ENCODE measurements around the gene LIMS1.
A peak's percentile ranks its signal among the peaks of the same experiment; 100 is the strongest.
"Not testable (repeated sequence)": the region's sequence is repeated elsewhere in the genome, so short reads cannot be mapped to it uniquely, and the experiment has no call there.

Gene LIMS1

DNA sequence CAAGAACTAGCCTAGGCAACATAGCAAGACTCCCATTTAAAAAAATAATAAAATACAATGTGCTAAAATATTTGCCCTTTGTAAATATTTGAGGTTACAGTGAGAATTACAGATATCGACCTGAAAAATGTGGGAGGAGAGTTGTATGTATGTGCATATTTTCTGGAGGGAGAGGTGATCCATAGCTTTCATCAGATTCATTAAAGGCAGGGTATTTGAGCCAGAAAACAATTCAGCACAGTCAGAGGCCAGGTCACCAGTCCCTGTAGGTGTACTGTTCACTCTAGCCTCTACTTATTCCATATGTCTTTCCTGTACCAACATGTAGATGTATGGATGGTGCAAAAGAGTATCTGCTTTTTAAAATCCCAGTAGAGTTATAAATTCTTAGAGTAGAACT, 136.0 kb downstream of the LIMS1 start:
- not testable (repeated sequence) for DNase-seq

DNA sequence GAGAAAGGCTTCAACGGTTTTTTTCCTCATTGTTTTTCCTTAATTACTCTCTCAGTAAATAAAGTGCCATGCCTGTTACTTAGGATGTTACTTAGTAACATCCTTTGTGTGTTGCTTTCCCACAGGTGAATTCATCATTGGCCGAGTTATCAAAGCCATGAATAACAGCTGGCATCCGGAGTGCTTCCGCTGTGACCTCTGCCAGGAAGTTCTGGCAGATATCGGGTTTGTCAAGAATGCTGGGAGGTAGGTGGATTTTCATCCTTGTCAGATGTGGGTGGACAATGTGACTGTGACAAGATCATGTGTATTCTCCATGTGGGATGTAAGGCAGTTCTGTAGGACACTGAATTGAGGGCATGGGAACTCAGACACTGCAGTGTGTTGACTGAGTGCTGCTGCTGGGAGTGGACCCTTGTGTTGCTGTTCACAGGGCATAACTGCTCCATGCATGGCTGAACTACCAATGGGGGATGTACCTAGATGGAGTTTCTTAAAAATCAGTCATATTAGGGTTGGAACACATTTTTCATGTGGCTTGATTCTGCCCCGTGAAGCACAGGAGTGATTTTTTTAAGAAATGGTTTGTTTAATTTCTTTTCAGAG, 138.0 kb downstream of the LIMS1 start:
- not testable (repeated sequence) for DNase-seq

DNA sequence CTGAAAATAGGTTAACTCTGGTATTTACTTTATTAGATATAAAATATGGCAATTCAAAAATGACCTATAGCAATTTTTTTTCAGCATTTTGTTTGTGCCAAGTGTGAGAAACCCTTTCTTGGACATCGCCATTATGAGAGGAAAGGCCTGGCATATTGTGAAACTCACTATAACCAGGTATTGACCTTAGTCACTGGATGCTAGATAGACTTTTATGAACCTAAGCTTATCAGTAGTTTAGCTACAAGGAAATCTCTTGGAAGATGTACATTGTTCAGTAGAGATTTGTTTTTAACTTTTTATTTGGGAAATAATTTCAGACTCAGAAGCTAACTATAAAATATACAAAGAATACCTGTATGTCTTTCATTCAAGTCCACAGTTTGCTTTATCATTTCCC, 142.3 kb downstream of the LIMS1 start:
- not testable (repeated sequence) for DNase-seq

DNA sequence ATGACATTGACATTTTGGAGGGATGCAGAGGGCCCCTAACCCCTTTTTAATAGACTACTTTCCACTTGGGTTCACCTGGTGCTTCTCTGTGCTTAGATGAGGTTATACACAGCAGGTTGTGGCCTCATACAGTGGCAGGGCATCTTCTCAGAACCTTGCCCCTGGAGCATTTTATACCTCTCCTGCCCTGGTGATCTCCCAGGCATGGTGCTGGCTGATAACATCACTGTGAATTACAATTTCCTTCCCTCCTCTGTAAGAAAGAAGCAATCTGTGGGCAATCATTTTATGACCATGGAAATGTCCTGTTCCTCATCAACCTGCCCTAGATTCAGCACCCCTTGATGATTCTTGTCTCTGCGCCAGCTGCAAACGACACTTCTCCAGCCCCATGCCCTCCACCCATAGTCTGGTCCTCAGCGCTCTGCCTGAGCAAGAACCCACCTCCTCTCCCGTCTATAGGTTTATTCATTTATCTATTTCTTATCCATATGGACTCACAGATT, 143.0 kb downstream of the LIMS1 start:
- not testable (repeated sequence) for DNase-seq

DNA sequence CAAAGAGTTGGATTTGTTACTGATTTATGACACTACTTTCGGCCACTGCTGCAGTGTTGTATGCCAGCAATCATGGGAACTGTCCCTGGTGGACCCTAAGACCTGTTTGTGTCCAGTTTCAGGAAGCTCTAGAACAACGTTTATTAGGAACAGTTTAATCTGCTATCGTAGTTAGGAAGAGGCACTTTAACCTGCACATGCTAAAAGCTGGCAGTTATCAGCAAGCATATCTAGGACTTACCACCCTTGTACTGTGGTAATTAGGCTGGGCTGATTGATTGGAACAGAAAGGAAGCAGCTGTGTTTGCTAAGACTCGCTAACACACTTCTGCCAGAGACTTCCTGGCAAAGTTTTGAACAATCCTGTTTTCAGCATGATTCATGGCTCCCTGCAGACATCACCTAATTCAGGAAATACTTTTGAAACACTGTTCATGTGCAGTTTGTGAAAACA, 144.0 kb downstream of the LIMS1 start:
- not testable (repeated sequence) for DNase-seq

DNA sequence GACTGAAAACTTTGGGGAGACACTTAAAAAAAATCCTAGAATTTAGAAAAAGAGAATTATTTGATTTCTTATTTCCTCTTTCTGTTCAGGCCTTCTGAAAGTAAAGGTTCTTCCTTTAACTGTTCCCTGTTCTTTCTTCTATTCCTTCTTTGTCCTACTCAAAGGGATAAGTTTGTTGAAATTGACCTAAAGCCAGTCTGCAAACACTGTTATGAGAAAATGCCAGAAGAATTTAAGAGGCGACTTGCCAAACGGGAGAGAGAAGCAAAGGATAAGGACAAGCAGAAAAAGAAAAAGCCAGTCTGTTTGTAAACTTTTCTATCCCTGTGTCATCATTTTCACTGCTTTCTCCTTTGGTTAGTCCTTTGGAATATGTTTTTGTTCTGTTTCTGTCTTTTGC, 146.5 kb downstream of the LIMS1 start:
- not testable (repeated sequence) for DNase-seq

DNA sequence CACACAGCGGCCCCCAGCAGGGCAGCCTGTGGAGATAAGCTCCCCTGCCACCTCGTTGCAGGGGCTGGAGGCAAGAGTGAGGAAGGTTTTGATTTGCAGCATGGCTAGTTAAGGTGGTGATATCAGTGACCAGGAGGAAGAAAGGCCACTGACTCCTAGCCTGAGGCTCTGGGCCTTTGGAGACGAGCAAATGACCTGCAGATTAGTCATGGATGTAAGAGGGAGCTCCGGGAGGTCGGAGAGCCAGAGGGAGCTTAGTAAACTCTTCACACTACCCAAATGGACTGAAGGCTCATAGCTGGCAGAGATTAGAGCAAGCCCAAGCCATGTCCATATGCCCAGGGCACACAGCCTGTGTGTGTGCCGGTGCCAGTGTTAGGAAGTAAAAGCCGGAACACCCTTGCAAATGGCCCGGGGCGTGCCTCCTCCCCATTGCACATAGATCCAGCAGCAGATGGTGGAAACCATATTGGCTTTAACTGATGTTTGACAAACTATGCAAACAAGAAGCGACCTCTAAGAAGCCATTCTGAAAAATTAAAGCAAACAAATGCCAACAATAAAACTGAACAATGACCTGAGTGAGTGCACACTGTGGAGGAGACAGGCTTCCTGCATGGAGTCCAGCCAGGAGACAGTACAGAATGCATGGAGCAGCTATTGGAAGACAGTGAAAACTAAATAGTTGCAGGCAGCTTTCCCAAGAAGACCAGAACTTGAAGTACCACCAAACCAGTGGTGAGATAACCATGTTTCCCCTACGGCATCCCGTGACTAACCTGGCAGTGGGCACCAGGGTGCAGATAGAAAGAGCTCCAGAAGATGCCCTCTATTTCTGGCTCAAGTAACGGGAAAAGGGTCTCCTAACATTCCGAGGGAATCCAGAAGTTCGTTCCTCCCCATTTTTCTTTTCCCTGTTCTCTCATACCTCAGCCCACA, 154.8 kb downstream of the LIMS1 start:
- DNase-seq: peak in 1 of 2 experiments; percentile 1

DNA sequence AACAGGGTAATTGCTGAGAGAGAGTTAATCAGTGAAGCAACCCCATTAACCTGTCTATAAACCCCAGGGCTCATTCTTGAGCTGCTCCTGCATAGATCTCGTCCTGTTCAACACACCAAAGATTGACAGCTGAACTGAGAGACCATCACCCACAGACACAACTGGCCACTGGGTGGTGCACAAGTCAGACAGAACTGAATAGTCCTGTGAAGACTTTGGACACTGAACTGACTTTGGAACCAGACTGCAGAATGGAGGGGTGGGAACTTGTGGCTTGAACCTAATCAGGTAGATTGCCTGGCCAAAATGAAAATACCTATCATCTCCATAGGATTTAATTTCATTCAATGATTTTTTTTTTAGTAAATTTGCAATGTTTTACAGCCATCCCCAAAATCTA, 155.7 kb downstream of the LIMS1 start:
- not testable (repeated sequence) for DNase-seq

DNA sequence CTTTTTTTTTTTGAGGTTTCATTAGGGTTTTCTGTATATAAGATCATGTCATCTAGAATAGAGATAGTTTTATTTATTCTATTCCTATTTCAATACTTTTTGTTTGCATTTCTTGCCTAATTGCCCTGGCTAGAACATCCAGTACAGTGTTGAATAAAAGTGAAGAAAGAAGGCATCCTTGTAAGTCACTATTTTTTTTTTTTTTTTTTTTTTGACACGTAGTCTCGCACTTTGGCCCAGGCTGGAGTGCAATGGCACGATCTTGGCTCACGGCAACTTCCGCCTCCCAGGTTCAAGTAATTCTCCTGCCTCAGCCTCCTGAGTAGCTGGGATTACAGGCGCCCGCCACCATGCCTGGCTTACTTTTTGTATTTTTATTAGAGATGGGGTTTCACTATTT, 157.2 kb downstream of the LIMS1 start:
- DNase-seq: no peak

DNA sequence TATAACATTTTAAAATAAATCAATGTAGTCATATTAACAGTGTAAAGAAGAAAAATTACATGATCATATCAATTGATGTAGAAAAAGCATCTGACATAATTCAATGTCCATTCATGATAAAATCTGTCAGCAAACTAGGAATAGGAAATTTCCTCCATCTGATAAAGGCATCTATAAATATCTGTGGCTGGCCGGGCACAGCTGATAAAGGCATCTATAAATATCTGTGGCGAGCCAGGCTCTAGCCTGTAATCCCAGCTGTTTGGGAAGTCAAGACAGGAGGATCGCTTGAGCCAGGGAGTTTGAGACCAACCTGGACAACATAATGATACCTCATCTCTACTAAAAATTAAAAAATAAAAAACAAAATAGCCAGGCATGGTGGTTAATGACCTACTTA, 166.9 kb downstream of the LIMS1 start:
- DNase-seq: no peak

DNA sequence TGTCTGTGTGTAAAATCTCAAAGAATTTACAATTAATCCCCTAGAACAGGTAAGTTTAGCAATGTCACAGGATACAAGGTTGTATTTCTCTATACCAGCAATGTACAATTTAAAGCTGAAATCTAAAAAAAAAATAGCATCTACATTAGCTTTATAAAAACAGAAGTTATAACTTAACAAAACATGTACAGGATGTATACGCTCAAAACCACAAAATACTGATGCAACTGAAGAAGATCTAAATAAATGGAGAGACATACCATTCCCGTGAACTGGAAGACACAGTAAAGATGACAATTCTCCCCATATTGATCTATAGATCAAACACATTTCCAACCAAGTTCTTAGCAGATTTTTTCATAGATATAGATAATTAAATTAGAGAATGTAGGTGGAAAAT, 167.5 kb downstream of the LIMS1 start:
- no peak for DNase-seq

DNA sequence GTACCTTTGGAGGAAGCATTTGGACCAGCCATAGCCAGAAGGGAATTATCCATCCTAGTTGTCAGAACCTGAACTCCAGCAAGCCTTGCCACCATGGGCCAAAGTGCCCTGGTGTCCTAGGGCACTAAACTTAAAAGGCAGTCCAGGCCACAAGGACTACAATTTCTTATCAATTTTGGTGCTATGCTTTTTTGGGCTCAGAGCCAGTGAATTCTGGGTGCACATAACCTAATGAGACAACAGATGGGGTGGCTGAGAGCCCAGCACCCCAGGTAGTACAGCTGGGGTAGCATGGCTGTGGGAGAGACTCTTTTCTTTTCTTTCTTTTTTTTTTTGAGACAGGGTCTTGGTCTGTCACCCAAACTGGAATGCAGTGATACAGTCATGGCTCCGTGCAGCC, 170.6 kb downstream of the LIMS1 start:
- DNase-seq: no peak

DNA sequence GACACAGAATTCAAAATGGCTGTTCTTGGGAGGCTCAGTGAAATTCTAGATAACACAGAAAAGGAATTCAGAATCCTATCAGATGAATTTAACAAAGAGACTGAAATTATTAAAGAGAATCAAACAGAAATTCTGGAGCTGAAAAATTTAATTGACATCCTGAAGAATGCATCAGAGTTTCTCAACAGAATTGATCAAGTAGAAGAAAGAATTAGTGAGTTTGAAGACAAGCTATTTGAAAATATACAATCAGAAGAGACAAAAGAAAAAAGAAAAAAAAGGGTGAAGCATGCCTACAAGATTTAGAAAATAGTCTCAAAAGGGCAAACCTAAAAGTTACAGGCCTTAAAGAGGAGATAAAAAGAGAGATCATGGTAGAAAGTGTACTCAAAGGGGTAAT, 173.0 kb downstream of the LIMS1 start:
- DNase-seq: no peak

DNA sequence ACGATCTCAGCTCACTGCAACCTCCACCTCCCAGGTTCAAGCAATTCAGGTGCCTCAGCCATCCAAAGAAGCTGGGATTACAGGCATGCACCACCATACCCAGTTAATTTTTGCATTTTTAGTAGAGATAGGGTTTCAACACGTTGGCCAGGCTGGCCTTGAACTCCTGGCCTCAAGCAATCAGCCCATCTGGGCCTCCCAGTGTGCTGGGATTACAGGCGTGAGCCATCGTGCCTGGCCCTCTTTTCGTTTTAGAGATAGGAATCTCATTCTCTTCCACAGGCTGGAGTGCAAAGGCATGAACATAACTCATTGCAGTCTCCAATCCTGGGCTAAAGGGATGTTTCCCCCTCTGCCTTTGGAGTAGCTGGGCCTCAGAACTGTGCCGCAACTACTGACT, 182.7 kb downstream of the LIMS1 start:
- DNase-seq: not testable (repeated sequence)

DNA sequence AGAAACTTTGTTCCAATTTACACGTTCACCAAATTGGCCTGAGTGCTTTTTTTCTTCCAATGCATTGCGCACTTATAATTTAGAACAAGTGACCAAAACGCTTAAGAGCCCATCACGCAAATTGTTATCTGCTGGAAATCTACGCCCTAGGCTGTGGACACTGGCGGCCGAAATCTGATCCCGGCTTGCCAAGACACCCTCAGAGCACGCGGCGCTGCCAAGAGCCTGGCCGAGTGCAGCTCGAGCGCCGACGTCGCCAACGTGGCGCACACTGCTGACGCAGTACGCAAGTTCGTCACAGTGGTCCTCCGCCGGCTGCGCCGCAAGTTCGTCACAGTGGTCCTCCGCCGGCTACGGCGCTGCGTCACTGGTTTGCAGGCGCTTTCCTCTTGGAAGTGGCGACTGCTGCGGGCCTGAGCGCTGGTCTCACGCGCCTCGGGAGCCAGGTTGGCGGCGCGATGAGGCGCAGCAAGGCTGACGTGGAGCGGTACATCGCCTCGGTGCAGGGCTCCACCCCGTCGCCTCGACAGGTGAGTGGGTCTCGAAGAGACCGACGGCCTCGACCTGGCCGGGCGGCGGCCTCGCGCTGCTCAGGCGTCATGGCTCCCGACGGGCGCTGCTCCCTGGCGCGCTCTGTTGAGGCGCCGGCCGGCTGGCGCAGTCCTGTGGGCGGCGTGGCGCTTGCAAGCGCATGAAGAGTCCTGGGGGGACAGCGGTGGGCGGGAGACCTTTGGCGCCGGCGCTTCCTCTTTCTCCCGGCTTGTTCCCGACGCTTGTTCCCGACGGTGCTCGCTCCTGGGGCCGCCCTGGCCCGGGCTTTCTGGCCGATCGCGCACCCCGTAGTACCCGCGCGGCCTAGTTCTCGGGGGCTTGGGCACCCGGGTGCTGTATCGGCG, 185.1 kb downstream of the LIMS1 start, which contains the start of gene RANBP2:
Gene RANBP2, plus strand, starts transcription at position 334 of the 896 bp plus-strand sequence. Its CDS starts 125 bp downstream, at position 459.
- DNase-seq: peak; percentile 84 to 94

DNA sequence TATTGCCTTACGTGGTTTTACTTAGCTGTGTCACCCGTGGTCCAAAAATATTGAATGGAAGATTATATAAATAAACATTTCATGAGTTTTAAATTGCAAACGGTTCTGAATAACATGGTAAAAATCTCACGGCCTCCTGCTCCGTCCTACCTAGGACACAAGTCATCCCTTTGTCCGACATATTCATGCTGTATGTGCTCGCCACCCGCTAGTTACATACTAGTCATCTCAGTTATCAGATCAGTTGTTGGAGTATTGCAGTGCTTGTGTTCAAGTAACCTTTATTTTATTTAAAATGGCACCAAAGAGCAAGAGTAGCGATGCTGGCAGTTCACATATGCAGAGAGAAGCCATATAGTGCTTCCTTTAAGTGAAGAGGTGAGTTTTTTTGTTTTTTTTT, 191.8 kb downstream of the LIMS1 start:
- not testable (repeated sequence) for DNase-seq

DNA sequence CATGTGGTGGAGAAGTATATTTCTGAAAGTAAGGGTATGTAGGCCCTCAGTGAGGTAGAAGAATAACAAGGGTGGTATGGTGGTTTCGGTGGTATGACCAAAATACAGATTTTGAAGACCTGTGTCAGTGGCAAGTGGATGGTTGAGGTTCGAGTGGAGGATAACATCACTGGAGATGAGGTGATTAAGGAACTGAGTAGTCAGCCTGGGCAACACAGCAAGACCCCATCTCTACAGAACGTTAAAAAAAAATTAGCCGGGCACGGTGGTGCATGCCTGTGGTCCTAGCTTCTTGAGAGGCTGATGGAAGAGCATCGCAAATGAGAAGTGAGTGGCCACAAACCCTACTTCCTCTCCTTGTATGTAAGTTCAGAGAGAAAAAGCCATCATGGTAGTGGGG, 200.4 kb downstream of the LIMS1 start:
- DNase-seq: not testable (repeated sequence)

Data from NCI-H524 (cell line).